Hematopoietic multipotent progenitor cell treated with erythropoietin and hydrocortisone succinate and interleukin-3 and kit ligand, for 6 days (in vitro differentiated cells): ENCODE data around the gene BAHCC1.

ENCODE experiments used
- DNase-seq: peaks from one replicate; pipeline ENCODE4 v3.0.0-alpha.2; 2015

BAHCC1 gene

DNA sequence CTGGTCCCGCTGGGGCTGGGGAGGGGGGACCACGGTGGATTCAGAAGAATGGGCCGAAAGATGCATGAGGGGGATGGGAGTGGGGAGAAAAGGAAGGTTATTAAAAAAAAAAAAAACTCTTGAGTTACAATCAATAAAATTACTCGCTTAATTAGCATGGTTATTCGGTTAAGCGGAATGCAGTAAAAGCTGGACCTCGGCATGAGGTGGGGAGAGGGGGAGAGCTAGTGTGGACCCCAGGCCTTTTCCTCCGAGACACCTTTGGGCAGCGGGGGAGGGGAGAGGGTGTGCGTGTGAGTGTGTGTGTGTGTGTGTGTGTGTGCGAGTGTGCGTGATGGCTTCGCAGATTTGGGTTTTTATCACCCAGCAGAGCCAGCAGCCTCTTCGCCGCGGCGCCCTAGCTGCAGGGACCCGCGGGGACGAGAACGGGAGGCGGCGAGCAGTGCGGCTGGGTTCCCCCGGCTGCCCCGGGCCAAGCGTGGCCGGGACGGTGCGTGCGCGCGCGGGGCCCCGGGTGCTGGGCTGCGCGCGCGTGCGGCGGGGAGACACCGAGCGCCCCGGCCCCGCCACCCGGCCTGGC lies 3.7 kb downstream of the BAHCC1 start:
- no peak for DNase-seq

DNA sequence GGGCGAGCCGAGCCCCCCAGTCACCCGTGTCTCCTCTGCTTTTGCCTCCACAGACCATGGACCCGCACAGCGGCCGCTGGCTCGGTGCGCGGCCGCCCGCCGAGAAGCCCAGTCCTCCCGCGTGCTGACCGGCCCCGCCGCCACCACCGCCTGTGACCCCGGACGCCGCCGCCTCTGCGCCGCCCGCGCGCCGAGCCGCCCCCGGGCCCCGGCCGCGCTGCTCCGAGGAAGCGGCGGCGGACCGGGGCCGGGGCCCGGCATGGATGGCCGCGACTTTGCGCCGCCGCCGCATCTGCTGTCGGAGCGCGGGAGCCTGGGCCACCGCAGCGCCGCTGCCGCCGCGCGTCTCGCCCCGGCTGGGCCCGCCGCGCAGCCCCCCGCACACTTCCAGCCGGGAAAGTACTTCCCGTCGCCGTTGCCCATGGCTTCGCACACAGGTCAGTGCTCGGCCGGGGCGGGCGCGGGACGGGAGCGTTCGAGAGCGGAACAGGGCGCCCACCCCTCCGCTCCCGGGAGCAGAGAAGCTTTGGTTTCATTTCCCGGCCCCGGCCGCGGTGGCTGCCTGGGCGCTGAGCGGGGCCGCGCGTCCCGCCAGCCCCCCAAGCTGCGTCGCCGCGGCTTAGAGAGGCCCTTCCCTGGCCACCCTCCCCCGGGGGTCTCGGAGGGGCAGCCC lies 4.4 kb downstream of the BAHCC1 start:
- DNase-seq: no peak

DNA sequence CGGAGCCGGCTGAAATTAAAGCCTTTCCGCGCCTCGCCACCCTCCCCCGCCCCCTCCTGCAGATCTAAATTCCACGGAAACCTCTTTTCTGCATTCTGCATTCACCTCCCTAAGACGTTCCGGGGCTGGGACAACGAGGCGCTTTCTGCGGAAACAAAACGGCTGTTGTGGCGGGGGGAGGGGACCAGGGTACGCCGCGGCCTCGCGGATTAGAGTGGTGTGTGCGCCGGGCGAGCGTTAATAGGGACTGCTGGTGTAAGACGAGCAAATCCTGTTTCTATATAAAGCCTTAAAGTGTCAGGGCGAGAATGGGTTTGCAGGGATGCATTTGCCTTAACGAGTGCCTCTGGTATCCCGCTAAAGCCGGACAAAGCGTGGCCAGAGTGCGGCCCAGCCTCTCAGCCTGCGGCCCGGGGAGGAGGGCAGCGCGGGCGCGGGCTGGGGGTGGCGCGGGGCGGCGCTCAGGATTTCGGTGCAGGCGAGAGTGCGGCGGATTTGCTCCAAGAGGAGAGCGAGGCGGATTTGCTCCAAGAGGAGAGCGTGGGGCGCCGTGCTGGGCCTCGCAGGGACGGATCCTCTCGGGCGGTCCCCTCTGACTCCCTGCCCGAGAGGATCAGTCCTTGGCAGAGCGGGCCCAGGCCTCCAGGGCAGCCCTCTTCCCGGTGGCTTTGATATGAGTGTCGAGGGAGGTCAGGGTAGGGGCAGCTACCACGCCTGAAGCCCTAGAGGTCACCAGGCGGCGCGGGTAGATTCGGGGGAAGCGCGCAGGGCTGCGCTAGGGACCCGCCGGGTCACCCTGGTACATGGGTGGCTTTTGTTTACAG lies 5.1 kb downstream of the BAHCC1 start:
- DNase-seq: peak; percentile 31

DNA sequence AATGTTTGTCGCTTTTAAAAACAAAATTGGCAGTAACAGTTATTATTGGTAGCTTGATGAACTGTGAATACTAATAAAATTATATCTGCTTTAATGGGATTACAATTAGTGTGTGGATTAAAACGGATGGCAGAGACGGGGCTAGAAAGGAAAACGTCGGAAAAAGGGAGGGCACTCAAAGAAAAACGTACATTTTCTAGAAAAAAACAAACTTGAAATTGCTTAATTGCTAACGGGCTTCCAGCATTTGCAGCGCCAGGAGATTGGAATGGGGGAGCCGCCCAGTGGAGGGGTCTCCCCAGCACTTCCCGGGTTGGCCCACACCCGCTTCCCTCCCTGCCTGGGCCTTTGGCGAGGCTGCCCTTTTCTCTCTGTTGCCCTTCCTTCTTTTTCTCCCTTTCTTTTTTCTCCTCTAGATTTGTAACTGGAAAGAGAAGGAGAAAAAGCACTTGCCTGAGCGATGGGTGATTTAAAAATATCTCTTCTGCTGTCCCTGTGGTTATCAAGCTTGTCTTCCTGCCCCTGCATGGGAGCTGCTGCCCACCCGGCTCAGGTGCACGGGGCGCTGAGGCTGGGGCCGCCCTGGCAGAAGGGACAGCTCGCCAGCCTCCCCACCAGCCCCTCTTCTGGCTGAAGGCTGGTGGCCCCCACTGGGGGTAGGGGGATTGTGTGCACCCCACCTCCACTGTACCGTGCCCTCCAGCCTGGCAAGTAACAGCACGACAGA lies 5.9 kb downstream of the BAHCC1 start:
- DNase-seq: no peak

DNA sequence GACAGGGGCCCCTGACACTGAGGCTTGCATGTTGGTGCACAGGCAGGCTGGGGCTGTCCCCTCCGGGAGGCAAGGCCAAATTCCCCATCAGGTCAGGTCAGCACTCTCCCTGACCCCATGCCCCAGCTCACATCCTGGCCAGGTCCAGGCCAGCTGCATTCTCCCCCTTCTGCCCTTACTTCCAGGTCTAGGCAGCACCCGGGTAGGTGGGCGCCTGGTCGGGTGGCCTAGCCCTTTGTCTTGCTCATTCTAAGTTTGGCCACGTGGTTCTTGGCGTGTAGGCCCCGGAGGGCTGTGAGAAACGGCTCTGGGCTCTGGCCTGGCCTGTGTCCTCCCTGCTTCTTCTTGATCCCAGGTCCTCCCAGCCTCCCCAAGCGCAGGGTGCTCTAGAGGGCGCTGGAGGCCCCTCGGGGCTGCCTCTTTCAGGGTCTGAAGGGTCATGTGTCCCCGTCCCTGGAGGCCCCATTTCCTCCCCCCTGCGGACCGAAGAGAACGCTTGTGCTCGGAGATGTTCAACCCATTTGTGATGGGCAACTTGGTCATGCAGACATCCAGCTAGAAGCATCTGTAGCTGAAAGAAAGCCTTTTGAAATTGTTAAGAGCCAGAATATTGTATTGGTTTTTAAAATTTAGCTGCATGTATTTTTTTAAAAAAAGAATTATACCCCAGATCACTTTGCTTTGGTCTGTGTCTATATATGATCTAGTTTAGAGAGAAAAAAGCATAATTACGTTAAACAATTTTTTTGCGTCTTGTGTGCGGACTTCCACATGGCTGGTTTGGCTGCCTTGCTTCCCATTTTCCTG lies 6.7 kb downstream of the BAHCC1 start:
- DNase-seq: peak; percentile 47

GRCh38 chr17:81402530-81402941 lies 7.3 kb downstream of the BAHCC1 start:
- no peak for DNase-seq

- DNase-seq: no peak
Observed at GRCh38 chr17:81402981-81403467, 7.8 kb downstream of the BAHCC1 start.

DNA sequence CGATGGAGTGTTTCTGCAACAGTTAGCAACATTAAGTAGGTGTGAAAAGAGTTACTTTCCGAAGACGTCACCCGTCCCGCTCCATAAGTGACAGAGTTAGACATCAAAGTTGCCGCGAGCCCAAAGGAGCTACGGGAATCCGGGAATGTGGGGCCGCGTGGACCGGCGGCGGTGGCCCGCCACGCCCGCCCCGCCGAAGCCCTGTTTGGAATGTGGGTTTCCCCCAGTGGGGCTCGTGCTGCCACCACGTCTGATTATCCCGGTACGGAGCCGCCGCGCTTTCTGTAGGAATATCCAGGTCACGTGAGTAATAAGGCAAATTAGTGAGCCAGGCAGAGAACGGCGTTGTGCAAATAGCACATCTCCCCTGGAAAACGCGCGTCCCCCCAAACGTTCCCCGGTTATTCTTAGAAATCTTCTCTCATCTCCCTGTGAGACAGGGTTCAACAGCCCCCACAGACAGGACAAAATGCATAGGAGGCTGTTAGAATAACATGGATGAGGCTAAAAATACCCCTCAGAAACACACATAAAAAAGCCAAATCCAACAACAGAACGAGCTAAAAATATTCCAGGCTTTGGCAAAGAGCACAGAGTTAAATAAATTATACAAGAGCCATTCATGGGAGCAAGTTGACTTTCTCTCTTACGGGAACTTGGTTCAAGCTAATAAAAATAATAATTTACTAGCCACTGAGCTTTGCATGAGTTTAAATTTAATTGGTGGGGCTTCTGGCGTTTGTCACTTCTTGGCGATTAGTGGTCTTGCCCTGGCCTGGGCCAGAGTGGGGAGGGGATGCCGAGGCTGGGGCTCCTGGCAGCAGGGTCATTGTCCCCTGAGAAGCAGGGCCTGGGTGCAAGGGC lies 8.6 kb downstream of the BAHCC1 start:
- no peak for DNase-seq

GRCh38 chr17:81404558-81405165 lies 9.4 kb downstream of the BAHCC1 start:
- DNase-seq: no peak

DNA sequence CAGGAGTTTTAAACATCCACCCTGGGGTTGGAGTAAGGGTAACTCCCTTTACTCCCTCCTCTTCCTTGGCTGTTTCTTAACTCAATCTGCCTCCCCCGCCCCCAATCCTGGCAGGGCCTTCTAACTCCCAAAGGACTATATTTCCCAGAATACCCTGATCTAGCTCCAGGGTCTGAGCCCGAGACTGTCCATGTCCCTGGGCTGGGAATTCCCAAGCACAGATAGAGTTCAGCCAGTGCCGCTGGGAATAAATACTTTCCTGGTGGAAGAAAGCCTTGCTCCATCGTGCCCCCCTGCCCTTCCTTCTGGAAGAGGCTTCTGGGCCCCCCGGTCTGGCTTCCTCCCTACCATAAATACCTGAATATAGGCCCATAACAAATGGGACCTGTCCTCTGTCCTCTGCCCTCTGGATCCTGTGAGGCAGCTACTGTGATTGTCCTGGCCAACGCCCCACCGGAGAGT lies 10.2 kb downstream of the BAHCC1 start:
- DNase-seq: no peak

- DNase-seq: no peak
Observed at GRCh38 chr17:81406117-81406953, 11.1 kb downstream of the BAHCC1 start.

DNA sequence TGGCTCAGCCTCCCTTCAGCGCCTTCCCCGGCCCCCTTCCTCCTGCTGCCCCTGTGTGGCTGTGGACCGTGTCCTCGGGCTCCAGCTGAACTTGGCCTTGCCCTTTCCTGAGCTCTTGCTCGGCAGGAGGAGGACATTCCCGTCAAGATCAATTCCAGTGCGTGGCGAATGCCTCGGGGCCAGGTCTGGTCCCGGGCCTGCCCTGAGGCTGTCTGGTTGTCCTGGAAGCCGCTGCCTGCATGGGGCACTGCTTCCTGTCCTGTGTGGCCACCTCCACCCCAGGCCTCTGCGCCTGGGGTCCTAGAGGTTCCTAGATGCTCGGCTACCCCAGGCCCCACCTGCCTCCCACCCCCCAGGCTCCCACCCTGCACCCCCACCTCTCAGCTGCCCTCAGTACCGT lies 12.8 kb downstream of the BAHCC1 start:
- no peak for DNase-seq

- DNase-seq: peak; percentile 48
Observed at GRCh38 chr17:81409190-81409935, 14.1 kb downstream of the BAHCC1 start.

GRCh38 chr17:81410852-81411251 lies 15.6 kb downstream of the BAHCC1 start:
- DNase-seq: no peak

DNA sequence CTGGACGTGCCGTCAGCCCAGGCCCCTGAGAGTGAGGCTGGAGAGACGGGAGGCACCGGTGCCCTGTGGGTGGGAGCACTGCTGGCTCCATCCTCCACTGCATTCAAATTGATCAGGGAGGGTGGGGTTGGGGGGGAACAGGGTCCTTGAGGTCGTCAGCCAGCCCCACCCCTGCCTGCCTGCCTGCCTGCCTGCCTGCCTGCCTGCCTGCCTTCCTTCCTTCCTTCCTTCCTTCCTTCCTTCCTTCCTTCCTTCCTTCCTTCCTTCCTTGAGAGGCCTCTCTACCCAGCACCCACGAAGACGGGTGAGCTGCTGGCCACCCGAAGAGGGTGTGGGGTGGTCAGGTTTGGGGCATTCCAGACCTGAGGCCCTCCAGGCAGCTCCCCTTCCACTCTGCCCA lies 16.0 kb downstream of the BAHCC1 start:
- no peak for DNase-seq

GRCh38 chr17:81412490-81413093 lies 17.3 kb downstream of the BAHCC1 start:
- DNase-seq: no peak

- no peak for DNase-seq
Observed at GRCh38 chr17:81413497-81414135, 18.4 kb downstream of the BAHCC1 start.
